GM18951 (cell line): ENCODE data around the gene PCYT1A.

Experiments
- POLR2A ChIP-seq: IDR thresholded peaks from 4 replicates; pipeline ENCODE4 v1.6.1; 2011; ENCODE audit warnings: mild to moderate bottlenecking; ENCODE audit not compliant: insufficient read length, insufficient read depth; ENCODE audit errors: extremely low read depth
- in situ Hi-C: fragments of 300-500 bp; cut with MboI; formaldehyde crosslinking; loops from one replicate; pipeline ENCODE4 v1.12.0; 2022; ENCODE audit warnings: low sequenced_read_pairs, mixed read lengths, inconsistent platforms; ENCODE audit not compliant: unreplicated experiment

Gene PCYT1A

GRCh38 chr3:196210673-196211556, 76.6 kb downstream of the PCYT1A start, which contains the start of gene ZDHHC19:
Gene ZDHHC19, minus strand, starts transcription at chr3:196211400. Its CDS starts 85 bp downstream, at chr3:196211315.
- in situ Hi-C loops: loop anchor here (25.0 kb wide), 1 partner anchor 349 kb away; no protein-coding TSS in a partner anchor
- no peak for TF ChIP-seq POLR2A

GRCh38 chr3:196209944-196210672, 77.4 kb downstream of the PCYT1A start:
- in situ Hi-C loops: loop anchor here (25.0 kb wide), 1 partner anchor 348 kb away; no protein-coding TSS in a partner anchor

GRCh38 chr3:196208942-196209695, 78.4 kb downstream of the PCYT1A start:
- in situ Hi-C loops: loop anchor here (25.0 kb wide), 1 partner anchor 347 kb away; no protein-coding TSS in a partner anchor
- TF ChIP-seq POLR2A: no peak

DNA sequence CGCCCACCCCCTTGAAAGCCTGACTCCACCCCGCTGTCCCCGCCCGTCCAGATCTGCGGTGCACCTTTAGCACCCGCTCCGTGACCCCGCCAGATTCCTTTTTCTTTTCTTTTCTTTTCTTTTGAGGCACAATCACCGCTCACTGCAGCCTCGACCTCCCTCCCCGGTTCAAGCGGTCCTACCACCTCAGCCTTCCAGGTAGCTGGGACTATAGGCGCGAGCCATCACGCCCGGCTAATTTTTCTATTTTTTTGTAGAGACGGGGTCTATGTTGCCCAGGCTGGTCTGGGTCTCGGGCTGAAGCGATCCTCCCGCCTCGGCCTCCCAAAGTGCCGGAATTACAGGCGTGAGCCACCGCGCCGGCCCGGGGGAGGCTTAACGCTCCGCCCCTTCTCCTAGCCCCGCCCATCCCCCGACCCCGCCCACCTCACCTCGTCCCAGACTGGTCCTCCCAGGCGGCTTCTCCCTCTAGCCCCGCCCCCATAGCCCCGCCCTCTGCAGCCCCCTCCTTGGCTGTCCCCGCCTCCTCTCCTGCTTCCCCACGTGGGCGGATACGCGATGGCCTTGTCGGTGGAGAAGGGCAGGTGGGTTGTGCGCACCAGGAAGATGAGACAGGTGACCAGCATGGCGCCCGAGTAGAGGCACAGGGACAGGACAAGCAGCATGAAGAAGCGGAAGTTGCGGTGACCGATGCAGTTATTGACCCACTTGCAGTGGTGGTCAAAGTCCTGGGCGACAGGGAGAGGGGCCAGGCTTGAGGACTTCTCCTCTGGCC, 79.5 kb downstream of the PCYT1A start:
- in situ Hi-C loops: loop anchor here (25.0 kb wide), 1 partner anchor 346 kb away; no protein-coding TSS in a partner anchor
- no peak for TF ChIP-seq POLR2A

DNA sequence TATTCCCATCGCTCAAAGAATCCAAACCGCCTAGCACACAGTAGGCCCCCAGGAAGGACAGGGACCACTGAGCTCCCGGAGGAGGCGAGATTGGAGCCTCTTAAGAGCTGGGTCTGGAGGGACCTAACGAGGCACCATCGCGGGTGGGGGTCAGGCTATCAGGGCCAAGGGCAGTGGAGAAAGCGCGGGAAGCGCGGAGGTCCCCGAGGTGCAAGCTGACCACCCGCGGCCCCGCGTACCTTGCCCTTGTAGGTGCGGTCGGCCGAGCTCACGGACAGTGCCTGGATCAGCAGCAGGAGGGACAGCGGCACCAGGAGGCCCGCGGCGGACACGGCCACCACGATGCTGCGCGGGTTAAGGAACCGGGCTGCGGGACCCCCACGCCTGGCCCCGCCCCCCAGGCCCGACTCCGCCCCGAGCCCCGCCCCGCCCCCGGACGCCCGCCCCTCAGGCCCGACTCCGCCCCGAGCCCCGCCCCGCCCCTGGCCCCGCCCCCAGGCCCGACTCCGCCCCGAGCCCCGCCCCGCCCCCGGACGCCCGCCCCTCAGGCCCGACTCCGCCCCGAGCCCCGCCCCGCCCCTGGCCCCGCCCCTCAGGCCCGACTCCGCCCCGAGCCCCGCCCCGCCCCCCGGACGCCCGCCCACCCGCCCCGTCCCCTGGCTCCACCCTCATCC, 80.2 kb downstream of the PCYT1A start:
- no peak for TF ChIP-seq POLR2A
- in situ Hi-C loops: loop anchor here (25.0 kb wide), 1 partner anchor 345 kb away; no protein-coding TSS in a partner anchor

DNA sequence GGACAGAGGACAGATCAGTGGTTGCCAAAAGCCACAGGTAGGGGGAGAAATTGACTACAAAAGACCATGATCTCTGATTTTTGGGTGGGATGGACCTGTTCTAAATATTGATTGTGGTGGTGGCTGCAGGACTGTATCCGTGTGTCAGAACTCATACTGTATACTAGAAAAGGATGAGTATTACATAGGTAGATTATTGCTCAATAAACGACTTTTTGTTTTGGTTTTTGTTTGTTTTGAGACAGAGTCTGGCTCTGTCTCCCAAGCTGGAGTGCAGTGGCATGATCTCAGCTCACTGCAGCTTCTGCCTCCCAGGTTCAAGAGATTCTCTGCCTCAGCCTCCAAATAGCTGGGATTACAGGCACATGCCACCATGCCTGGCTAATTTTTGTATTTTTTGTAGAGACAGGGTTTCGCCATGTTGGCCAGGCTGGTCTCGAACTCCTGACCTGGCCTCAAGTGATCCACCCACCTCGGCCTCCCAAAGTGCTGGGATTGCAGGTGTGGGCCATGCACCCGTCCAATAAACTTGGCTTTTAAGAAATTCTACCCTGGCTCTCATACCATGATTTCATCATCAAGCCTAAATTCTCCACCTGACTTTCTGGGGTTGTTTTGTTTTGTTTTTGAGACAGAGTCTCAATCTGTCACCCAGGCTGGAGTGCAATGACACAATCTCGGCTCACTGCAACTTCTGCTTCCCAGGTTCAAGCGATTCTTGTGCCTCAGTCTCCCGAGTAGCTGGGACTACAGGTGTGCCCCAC, 81.9 kb downstream of the PCYT1A start:
- in situ Hi-C loops: loop anchor here (25.0 kb wide), 1 partner anchor 343 kb away; no protein-coding TSS in a partner anchor

DNA sequence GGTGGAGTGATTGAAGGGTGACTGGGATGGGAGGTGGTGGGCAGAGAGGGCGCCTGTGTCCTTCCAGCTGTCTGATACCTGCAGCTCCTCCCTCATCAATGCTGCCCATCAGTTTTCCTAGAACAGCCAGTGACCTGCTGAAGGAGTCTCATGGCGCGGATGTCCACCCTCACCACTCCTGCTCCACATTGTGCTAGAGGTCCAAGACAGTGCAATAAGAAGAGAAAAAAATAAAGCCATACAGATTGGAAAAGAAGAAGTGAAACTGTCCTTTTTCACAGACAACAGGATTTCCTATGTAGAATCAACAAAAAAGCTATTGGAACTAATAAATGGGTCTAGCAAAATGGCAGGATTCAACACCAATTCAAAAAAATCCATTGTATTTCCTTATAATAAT, 83.7 kb downstream of the PCYT1A start:
- no peak for TF ChIP-seq POLR2A
- in situ Hi-C loops: loop anchor here (25.0 kb wide), 1 partner anchor 342 kb away; no protein-coding TSS in a partner anchor

DNA sequence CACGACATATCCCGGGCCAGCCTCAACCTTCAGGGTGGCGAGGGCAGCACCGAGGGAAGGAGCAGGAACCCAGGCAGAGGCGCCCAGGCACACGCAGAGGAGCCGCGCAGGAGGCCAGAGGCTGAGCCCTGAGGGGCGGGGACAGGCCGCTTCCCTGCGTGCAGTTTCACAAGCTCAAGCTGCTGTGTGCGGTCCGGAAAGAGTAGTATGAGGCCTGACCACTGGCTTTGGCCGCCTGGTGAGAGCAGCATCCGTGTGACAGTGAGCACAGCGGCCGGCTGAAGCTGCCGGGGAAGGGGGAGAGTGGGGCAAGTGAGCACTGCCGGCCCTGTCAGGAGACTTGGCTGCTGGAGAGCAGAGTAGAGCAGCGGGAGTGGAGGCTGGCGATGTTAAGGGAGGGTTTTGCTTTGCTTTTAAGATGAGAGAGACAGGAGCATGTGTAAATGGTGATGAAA, 85.0 kb downstream of the PCYT1A start:
- in situ Hi-C loops: loop anchor here (25.0 kb wide), 1 partner anchor 340 kb away; no protein-coding TSS in a partner anchor
- TF ChIP-seq POLR2A: no peak

DNA sequence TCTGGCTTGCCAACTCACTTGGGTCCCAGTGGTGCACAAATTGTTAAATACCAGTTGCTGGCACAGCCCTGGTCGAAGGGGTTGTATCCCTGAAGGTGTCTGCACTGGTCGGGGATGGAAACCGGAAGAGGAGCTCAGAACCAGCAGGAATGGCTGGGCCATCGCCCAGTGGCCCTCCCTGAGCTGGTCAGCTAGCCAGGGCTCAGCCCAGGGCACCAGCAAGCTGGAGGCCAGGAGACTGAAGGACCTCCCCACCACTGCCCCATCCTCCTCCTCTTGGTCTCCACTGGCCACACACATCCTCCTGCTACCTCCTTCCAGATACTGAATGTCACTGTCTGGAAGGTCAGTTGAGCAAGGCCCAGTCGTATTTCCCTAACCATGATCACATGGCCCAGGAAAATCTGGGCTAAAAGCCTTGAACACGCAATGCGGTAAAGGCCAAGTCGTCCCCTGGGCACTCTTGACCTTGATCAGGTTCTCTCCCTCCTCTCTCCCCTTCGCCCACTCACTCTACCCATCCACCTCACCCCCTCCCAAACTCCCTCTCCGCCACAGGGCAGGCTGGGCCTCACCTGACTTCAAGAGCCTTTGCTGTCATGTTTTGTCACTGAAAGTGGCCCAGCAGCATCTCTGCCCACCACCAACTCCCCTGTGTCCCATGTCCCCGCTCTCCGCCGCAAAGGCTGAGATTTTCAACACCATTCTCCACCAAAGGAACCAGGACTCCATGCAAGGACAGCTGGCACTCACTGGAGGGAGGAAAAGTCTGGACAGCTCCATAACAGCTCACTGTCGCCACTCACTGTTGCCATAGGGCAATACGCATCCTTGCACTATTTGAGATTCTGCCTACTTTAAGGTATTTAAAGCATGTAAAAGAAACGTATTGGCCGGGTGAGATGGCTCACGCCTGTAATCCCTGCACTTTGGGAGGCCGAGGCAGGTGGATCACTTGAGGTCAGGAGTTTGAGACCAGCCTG, 88.5 kb downstream of the PCYT1A start:
- in situ Hi-C loops: no loop called here
- no peak for TF ChIP-seq POLR2A

GRCh38 chr3:196198081-196198675, 89.3 kb downstream of the PCYT1A start:
- in situ Hi-C loops: no loop called here
- no peak for TF ChIP-seq POLR2A
